Glutamatergic neuron (in vitro differentiated cells): Measurements from ENCODE around the gene PIM1. TPM values are rescaled to one million over a fixed set of nuclear protein-coding genes. Genes with fewer than 3 reads are reported as not detected.
A peak's percentile ranks its signal among the peaks of the same experiment; 100 is the strongest.

Source experiments
- DNase-seq: peaks from one replicate; pipeline ENCODE4 v3.0.0; 2022
- H3K27ac Mint-ChIP-seq: one replicate; pipeline ENCODE4 v1.8.0; 2020; ENCODE audit warnings: mild to moderate bottlenecking, mixed read lengths, inconsistent platforms; ENCODE audit not compliant: unreplicated experiment
- H3K27me3 Mint-ChIP-seq: one replicate; pipeline ENCODE4 v1.8.0; 2020; ENCODE audit warnings: mild to moderate bottlenecking, moderate library complexity, mixed read lengths, inconsistent platforms; ENCODE audit not compliant: unreplicated experiment
- H3K36me3 Mint-ChIP-seq: one replicate; pipeline ENCODE4 v1.8.0; 2020; ENCODE audit warnings: mild to moderate bottlenecking, mixed read lengths, inconsistent platforms; ENCODE audit not compliant: unreplicated experiment
- H3K4me1 Mint-ChIP-seq: one replicate; pipeline ENCODE4 v1.8.0; 2020; ENCODE audit warnings: mild to moderate bottlenecking, low read depth, mixed read lengths, inconsistent platforms; ENCODE audit not compliant: unreplicated experiment
- H3K4me3 Mint-ChIP-seq: one replicate; pipeline ENCODE4 v1.8.0; 2020; ENCODE audit warnings: mild to moderate bottlenecking, mixed read lengths, inconsistent platforms; ENCODE audit not compliant: unreplicated experiment
- H3K9me3 Mint-ChIP-seq: one replicate; pipeline ENCODE4 v1.8.0; 2020; ENCODE audit warnings: mild to moderate bottlenecking, moderate library complexity, mixed read lengths, inconsistent platforms; ENCODE audit not compliant: unreplicated experiment
- long read RNA-seq: library from polyadenylated mRNA; unstranded; transcript quantifications from one replicate; pipeline ENCODE4 v2.0.0, GENCODE V29; 2020; ENCODE audit not compliant: unreplicated experiment
- total RNA-seq: library from RNA; stranded (reverse); fragmentation: NEBNext Ultra II Directional; extraction: Animal tissue kit (Norgen Biotek cat#: 25700); gene quantifications from one replicate; pipeline ENCODE4 v1.2.1, GENCODE V29; 2021; ENCODE audit not compliant: unreplicated experiment
- TF ChIP-seq, protein P1 (sequence below): fragments of 200-600 bp; sonication (generic); IDR thresholded peaks from one replicate; pipeline ENCODE4 v1.5.0; 2021; ENCODE audit not compliant: partially characterized antibody, unreplicated experiment

Gene PIM1
- 22.7 TPM for total RNA-seq
- long read RNA-seq, partial matches to known transcripts = 0 of 2 reads
- long read RNA-seq, other reads (novel, unspliced or antisense) = 1 of 2 reads

DNA sequence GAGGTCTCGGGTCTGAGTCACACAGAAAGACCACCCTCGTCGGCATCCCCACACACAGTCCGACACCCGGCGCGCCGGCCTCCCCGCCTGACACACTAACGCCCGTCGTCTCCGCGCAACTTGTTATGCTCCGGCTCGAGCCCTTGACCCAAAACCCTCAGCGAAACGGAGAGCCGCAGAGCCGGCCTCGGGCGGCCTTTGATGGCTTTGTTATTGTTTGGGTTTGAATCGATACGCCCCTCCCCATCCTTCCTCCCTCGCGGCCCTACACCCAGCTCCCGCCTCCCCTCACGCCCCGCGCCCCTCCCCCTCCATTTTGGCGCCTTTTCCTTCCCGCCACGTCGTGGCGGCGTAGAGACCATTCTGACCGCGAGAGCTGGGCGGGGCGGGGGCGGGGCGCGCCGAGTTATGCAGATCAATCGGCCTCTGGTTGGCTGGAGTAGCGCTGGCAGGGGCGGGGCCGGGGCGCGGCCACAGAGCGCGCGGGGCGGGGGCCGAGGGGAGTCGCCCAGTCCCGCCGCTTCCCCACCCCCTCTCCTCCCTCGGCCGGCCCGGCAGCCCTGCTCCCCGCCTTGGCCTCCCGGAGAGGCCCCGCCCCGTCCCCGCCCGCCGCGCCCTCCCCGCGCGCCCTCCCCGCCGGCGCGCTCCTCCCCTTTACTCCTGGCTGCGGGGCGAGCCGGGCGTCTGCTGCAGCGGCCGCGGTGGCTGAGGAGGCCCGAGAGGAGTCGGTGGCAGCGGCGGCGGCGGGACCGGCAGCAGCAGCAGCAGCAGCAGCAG, at the start of gene PIM1:
PIM1 (plus strand) TSS at position 657 of the 777 bp plus-strand sequence. CDS start 424 bp downstream, outside the sequence.
- Mint-ChIP-seq H3K36me3 (no peaks in the 10 kb centered on the region), H3K27me3 (peaks cover 10% of the 10 kb centered on the region), H3K9me3 (peaks cover 10% of the 10 kb centered on the region), H3K4me1 (peaks cover 8% of the 10 kb centered on the region), H3K27ac (peak within 1 kb of the TSS; percentile 100), H3K4me3 (peak within 1 kb of the TSS; percentile 98)
- TF ChIP-seq, protein P1, sequence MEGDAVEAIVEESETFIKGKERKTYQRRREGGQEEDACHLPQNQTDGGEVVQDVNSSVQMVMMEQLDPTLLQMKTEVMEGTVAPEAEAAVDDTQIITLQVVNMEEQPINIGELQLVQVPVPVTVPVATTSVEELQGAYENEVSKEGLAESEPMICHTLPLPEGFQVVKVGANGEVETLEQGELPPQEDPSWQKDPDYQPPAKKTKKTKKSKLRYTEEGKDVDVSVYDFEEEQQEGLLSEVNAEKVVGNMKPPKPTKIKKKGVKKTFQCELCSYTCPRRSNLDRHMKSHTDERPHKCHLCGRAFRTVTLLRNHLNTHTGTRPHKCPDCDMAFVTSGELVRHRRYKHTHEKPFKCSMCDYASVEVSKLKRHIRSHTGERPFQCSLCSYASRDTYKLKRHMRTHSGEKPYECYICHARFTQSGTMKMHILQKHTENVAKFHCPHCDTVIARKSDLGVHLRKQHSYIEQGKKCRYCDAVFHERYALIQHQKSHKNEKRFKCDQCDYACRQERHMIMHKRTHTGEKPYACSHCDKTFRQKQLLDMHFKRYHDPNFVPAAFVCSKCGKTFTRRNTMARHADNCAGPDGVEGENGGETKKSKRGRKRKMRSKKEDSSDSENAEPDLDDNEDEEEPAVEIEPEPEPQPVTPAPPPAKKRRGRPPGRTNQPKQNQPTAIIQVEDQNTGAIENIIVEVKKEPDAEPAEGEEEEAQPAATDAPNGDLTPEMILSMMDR = no peak
- peak; percentile 100 for DNase-seq

DNA sequence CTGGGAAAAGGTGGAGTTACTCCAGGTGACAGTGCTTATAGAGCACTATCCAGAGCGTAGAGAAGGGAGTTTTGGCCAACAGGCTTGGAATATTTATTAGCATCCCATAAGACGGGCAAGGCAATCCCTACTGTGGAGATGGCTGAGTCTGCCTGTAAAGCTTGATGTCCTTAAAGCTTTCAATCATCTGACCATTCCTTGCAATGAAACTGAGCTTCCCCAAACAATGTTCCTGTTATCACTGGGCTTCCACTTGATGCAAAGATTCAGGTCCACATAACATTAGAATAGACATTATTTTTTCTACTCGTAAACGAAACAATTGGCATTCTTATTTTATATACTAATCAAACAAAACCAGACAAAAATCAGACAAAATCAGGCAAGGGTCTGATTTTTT, 48.4 kb upstream of the PIM1 start:
- Mint-ChIP-seq H3K36me3 (no peaks in the 10 kb centered on the region), H3K27me3 (peaks cover 6% of the 10 kb centered on the region), H3K27ac (no peak overlapping the region), H3K4me3 (no peak overlapping the region), H3K9me3 (peaks cover under 1% of the 10 kb centered on the region), H3K4me1 (peaks cover 13% of the 10 kb centered on the region)
- TF ChIP-seq, protein P1 = no peak
- DNase-seq = no peak

DNA sequence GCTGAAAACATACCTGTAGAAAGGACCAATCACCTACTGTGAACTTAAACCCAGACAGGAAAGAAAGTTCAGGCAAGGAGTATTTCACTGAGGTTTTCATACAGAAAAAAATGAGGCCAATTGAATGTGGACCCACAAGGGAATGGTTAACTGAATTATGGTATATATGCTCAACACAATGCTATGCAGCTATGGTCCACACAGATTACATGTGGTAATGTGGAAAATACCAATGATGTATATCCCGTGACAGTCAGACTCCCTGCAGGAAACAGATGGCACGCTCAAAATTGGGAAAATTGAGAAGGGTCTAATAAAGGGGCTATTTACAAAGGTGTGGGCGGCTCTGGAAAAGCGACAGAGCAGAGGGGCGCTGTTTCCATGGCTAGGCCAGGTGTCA, 47.1 kb upstream of the PIM1 start:
- Mint-ChIP-seq H3K36me3 (no peaks in the 10 kb centered on the region), H3K27me3 (peaks cover 7% of the 10 kb centered on the region), H3K4me1 (peaks cover 13% of the 10 kb centered on the region), H3K27ac (no peak overlapping the region), H3K4me3 (no peak overlapping the region), H3K9me3 (peaks cover 2% of the 10 kb centered on the region)
- TF ChIP-seq, protein P1 = no peak
- no peak for DNase-seq

DNA sequence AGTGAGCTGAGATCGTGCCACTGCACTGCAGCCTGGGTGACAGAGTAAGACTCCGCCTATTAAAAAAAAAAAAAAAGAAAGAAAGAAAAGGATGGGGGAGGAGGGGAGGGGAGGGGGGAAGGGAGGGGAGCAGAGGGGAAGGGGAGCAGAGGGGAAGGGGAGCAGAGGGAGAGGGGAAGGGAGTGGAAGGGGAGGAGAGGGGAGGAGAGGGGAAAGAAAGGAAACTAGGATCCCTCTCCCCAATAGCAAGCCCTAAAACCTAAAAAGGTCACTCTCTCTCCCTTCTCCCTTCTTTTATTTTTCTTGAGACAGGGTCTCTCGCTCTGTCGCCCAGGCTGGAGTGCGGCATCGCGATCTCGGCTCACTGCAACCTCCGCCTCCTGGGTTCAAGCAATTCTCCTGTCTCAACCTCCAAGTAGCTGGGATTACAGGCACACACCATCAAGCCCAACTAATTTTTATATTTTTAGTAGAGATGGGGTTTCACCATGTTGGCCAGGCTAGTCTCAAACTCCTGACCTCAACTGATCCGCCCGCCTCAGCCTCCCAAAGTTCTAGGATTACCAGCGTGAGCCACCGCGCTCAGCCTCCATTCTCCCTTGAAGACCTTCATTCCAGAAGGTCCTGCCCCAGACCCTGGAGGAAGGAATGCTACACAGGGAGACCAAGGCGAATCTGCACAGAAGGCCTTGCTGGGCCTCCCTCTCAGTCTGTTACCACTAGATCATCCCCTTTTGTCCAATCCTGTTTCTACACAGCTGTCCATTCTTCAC, 45.8 kb upstream of the PIM1 start:
- Mint-ChIP-seq H3K9me3 (peaks cover 2% of the 10 kb centered on the region), H3K4me1 (peaks cover 13% of the 10 kb centered on the region), H3K36me3 (no peaks in the 10 kb centered on the region), H3K27ac (no peak overlapping the region), H3K4me3 (no peak overlapping the region), H3K27me3 (peaks cover 7% of the 10 kb centered on the region)
- TF ChIP-seq, protein P1 = no peak
- no peak for DNase-seq
